Measurements from ENCODE around the gene CYGB.

DNA sequence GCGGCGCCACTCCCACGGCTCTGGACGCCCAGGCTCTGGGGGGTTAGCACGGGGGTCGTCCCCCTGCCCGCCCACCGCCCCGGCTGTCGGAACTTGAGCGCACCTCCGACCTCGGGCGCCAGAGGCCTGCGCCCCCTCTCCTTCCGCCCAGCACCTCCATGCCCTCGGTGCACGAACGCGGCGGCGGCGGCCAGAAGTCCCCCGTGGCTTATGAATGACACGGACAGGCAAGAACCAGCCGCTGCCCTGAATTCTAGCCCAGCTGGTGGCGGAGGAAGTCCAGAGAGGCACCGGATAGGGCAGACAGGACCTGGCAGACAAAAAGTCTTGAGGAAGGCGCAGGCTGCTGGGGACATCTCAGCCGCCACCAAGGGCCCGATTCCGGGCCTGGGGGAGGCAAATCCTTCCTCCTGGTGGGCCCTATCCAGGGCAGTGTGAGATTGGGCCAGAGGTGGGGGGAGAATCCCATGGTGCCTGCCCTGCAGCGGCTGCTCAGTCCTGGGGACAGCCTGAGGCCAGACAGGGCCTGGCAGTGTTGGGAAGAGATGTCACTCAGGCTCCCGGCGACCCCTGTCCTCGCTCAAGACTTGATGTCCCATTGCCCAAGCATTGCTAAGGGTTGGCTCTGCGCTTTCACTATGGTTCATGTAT is 897 bp upstream of the CYGB start:
- TF ChIP-seq, protein P1, sequence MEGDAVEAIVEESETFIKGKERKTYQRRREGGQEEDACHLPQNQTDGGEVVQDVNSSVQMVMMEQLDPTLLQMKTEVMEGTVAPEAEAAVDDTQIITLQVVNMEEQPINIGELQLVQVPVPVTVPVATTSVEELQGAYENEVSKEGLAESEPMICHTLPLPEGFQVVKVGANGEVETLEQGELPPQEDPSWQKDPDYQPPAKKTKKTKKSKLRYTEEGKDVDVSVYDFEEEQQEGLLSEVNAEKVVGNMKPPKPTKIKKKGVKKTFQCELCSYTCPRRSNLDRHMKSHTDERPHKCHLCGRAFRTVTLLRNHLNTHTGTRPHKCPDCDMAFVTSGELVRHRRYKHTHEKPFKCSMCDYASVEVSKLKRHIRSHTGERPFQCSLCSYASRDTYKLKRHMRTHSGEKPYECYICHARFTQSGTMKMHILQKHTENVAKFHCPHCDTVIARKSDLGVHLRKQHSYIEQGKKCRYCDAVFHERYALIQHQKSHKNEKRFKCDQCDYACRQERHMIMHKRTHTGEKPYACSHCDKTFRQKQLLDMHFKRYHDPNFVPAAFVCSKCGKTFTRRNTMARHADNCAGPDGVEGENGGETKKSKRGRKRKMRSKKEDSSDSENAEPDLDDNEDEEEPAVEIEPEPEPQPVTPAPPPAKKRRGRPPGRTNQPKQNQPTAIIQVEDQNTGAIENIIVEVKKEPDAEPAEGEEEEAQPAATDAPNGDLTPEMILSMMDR (IDR thresholded peaks at IDR 0.05; ENCODE audit: low read depth, low read length, poor library complexity, severe bottlenecking), result no peak
- no peak for TF ChIP-seq EZH2phosphoT487 (IDR thresholded peaks at IDR 0.05; ENCODE audit: borderline replicate concordance, low read length)

Measured in DOHH2 (cell line).